Thyroid gland (tissue), 4 donors: ENCODE results near the gene SLC25A23. TPM values are rescaled to one million over a fixed set of nuclear protein-coding genes. Genes with fewer than 3 reads are reported as not detected.

Experiments used
- DNase-seq, 2 donors: peaks; one replicate each; pipeline ENCODE4 v3.0.0-alpha.2; 2019
- H3K27ac ChIP-seq, 3 donors: fragments of 200-600 bp; sonication (generic); 1 replicate in 2 of 3; 2 replicates in 1 of 3; pipeline ENCODE4 v1.5.1; 2016 to 2019; ENCODE audit warnings: mild to moderate bottlenecking in 1 of 3, moderate library complexity in 1 of 3
- H3K27me3 ChIP-seq: fragments of 200-600 bp; sonication (generic); one replicate; pipeline ENCODE4 v1.5.1; 2019
- H3K36me3 ChIP-seq, 2 donors: fragments of 200-600 bp; sonication (generic); one replicate each; pipeline ENCODE4 v1.5.1; 2016 to 2019
- H3K4me1 ChIP-seq, 2 donors: fragments of 200-600 bp; sonication (generic); one replicate each; pipeline ENCODE4 v1.5.1; 2017 to 2019
- H3K4me3 ChIP-seq, 3 donors: fragments of 200-600 bp; sonication (generic); replicated peaks in 1 of 3; 1 replicate in 2 of 3; 2 replicates in 1 of 3; pipeline ENCODE4 v1.5.1; 2016; ENCODE audit warnings: mild to moderate bottlenecking in 1 of 3
- H3K9me3 ChIP-seq: fragments of 200-600 bp; sonication (generic); one replicate; pipeline ENCODE4 v1.5.1; 2017
- POLR2A ChIP-seq, 2 donors: fragments of 450-650 bp; IDR thresholded peaks; one replicate each; pipeline ENCODE4 v1.6.1; 2017; ENCODE audit warnings: antibody characterized with exemption in 2 of 2, mild to moderate bottlenecking in 2 of 2, moderate library complexity in 1 of 2
- WGBS, 2 donors: methylation state at CpG; one replicate each; pipeline ENCODE4 v1.1.5; 2017; 5-methylcytosine and 5-hydroxymethylcytosine counted together
- intact Hi-C: fragments of 100-400 bp; cut with DNase I; formaldehyde crosslinking; loops from one replicate; pipeline ENCODE4 v1.15.1; 2023
- total RNA-seq, 4 donors: library from RNA; depleted of rRNA; stranded (reverse); fragments of >200 nt; gene quantifications; one replicate each; pipeline ENCODE4 v1.2.3, GENCODE V29; 2016
- TF ChIP-seq, protein P1 (sequence below), 6 experiments: fragments of 200-600 bp in 3 of 6; fragments of 450-650 bp in 3 of 6; sonication (generic) in 3 of 6; IDR thresholded peaks; one replicate each; pipeline ENCODE4 v1.5.1; 2016 to 2019; ENCODE audit warnings: antibody characterized with exemption in 6 of 6, mild to moderate bottlenecking in 2 of 6, inconsistent platforms in 1 of 6, moderate library complexity in 1 of 6

SLC25A23 gene
- total RNA-seq, 4 donors from 2014 or later: 75.2 to 214 (median 152) TPM

- Histone ChIP-seq H3K9me3 (no peaks in the 10 kb centered on the region), H3K36me3 (peaks cover 59 to 62% of the 10 kb centered on the region in 2 donors), H3K4me1 (peaks cover 19 to 21% of the 10 kb centered on the region in 2 donors), H3K27ac (no peak overlapping the region), H3K27me3 (no peaks in the 10 kb centered on the region), H3K4me3 (no peak overlapping the region)
- intact Hi-C loops: no loop called here
- no peak for DNase-seq
- WGBS, 2 donors: 92% methylated on average over 33 to 45 of the region's 47 CpGs
- TF ChIP-seq, protein P1, sequence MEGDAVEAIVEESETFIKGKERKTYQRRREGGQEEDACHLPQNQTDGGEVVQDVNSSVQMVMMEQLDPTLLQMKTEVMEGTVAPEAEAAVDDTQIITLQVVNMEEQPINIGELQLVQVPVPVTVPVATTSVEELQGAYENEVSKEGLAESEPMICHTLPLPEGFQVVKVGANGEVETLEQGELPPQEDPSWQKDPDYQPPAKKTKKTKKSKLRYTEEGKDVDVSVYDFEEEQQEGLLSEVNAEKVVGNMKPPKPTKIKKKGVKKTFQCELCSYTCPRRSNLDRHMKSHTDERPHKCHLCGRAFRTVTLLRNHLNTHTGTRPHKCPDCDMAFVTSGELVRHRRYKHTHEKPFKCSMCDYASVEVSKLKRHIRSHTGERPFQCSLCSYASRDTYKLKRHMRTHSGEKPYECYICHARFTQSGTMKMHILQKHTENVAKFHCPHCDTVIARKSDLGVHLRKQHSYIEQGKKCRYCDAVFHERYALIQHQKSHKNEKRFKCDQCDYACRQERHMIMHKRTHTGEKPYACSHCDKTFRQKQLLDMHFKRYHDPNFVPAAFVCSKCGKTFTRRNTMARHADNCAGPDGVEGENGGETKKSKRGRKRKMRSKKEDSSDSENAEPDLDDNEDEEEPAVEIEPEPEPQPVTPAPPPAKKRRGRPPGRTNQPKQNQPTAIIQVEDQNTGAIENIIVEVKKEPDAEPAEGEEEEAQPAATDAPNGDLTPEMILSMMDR (IDR thresholded peaks at IDR 0.05): no peak
- no peak for TF ChIP-seq POLR2A (IDR thresholded peaks at IDR 0.05)
Observed at GRCh38 chr19:6414793-6415590, 44.6 kb downstream of the SLC25A23 start.

DNA sequence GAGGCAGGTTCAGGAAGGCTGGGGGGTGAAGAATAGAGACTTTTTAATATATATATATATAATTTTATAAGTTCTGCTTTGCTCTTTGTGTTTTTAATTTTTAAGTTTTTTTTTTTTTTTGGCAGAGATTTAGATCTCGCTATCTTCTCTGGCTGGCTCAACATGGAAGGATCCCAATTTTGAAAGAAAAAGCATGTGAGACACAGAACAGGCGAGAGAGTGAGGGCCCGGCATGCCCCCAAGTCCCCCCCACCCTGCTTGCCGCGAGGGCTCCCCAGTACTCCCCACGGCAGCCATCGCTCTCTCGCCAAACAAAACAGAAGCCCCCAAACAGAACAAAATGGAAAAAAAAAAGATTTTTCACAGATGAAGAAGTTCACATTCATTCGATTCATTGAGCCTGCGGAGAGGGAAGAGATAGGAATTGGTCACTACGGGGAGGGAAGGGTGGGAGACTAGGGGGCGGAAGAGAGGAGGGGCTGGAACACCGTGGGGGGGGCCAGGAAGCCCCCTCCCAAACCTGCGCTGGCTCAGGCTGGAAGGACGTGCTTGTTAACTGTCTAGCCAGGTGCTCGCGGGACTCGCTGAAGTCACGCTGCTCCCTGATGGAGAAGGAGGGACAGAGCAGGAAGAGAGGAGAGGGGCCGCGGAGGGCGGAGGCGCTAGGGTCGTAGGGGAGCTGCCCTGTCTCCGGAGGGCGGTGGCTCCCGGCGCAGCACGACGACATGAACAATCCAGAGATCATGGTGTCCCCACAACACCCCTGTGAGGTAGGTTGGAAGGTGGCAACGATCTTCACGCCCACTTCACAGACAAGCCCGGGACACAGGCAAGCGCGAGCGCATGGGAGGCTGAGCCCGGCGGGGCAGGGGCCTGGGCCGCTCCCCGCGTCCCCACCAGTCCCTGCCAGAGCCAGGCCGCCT, 45.6 kb downstream of the SLC25A23 start:
- H3K27me3 ChIP-seq: no peaks in the 10 kb centered on the region
- intact Hi-C loops: no loop called here
- peaks cover 49 to 52% of the 10 kb centered on the region in 2 donors for H3K36me3 ChIP-seq
- H3K4me1 ChIP-seq: peaks cover 19 to 21% of the 10 kb centered on the region in 2 donors
- no peak overlapping the region for H3K4me3 ChIP-seq
- DNase-seq: no peak
- peak overlapping the region; percentile 8 to 73 (median 64) for H3K27ac ChIP-seq
- H3K9me3 ChIP-seq: no peaks in the 10 kb centered on the region
- TF ChIP-seq, protein P1 (IDR thresholded peaks at IDR 0.05): no peak
- TF ChIP-seq POLR2A (IDR thresholded peaks at IDR 0.05): no peak
- WGBS, 2 donors: 68 to 73% methylated on average over 42 of the region's 42 CpGs

DNA sequence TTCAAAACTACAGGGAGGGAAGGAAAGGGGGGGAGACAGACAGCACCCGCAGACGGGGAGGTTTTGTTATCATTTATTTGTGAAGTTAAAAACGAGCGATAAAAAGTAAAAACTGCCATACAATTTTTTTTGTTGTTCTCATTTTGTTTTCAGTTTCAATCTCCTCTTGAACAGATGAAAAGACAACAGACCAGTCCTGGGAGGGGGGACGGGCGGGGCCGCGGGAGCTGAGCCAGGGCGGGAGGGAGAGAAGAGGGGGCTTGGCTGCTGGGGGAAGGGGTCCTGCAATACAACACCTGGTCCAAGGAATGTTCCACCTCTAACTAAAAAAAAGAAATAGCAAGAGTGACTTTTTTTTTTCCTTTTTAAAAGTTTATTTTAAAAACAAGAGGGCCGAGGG, 46.3 kb downstream of the SLC25A23 start:
- WGBS, 2 donors: 23 to 32% methylated on average over 10 of the region's 10 CpGs
- H3K27me3 ChIP-seq: no peaks in the 10 kb centered on the region
- peaks cover 19 to 21% of the 10 kb centered on the region in 2 donors for H3K4me1 ChIP-seq
- H3K9me3 ChIP-seq: no peaks in the 10 kb centered on the region
- intact Hi-C loops: no loop called here
- H3K4me3 ChIP-seq: no peak overlapping the region
- DNase-seq: peak; percentile 34 to 44
- peaks cover 42 to 45% of the 10 kb centered on the region in 2 donors for H3K36me3 ChIP-seq
- TF ChIP-seq POLR2A (IDR thresholded peaks at IDR 0.05): no peak
- TF ChIP-seq, protein P1 (IDR thresholded peaks at IDR 0.05): no peak
- H3K27ac ChIP-seq: peak overlapping the region; percentile 29 to 75 (median 73)

- WGBS, 2 donors: 26 to 48% methylated on average over 7 to 14 of the region's 15 CpGs
- Histone ChIP-seq H3K36me3 (peaks cover 35 to 38% of the 10 kb centered on the region in 2 donors), H3K27ac (peak overlapping the region; percentile 29 to 75 (median 73)), H3K4me1 (peaks cover 19 to 21% of the 10 kb centered on the region in 2 donors), H3K9me3 (no peaks in the 10 kb centered on the region), H3K4me3 (no peak overlapping the region), H3K27me3 (no peaks in the 10 kb centered on the region)
- TF ChIP-seq, protein P1 (IDR thresholded peaks at IDR 0.05): peak in 5 of 6 experiments; percentile 15 to 58 (median 47)
- no peak for TF ChIP-seq POLR2A (IDR thresholded peaks at IDR 0.05)
- intact Hi-C loops: no loop called here
- DNase-seq: peak; percentile 53 to 63
Observed at GRCh38 chr19:6412447-6413091, 47.0 kb downstream of the SLC25A23 start.
